Activated T-helper 2 cell treated with anti-CD3 and anti-CD28 coated beads, Interferon-gamma antibody, Interleukin-2, Interleukin-4, amounts not matched to agents 10 μg/mL and 5 μg/mL and 100 μg/mL, durations not matched to agents 14 hours and 24 hours and 36 hours (primary cell): ENCODE measurements around the gene DNAH17. TPM values are rescaled to one million over a fixed set of nuclear protein-coding genes. Genes with fewer than 3 reads are reported as not detected.

Source experiments
- DNase-seq: peaks from one replicate; pipeline ENCODE4 v3.0.0; 2021; ENCODE audit warnings: low spot score
- H3K27ac Mint-ChIP-seq: one replicate; pipeline ENCODE4 v1.8.0; 2021; ENCODE audit warnings: mixed read lengths
- H3K27me3 Mint-ChIP-seq: one replicate; pipeline ENCODE4 v1.8.0; 2021; ENCODE audit warnings: low read depth, mixed read lengths
- H3K36me3 Mint-ChIP-seq: one replicate; pipeline ENCODE4 v1.8.0; 2021; ENCODE audit warnings: low read depth, mixed read lengths
- H3K4me1 Mint-ChIP-seq: one replicate; pipeline ENCODE4 v1.8.0; 2021; ENCODE audit warnings: low read depth, mixed read lengths
- H3K4me3 Mint-ChIP-seq: one replicate; pipeline ENCODE4 v1.8.0; 2021; ENCODE audit warnings: low read depth, mild to moderate bottlenecking, moderate library complexity, mixed read lengths
- H3K9me3 Mint-ChIP-seq: one replicate; pipeline ENCODE4 v1.8.0; 2021; ENCODE audit warnings: mixed read lengths
- intact Hi-C: fragments of 100-400 bp; cut with micrococcal nuclease; formaldehyde crosslinking; loops from one replicate; pipeline ENCODE4 v1.15.1; 2023
- total RNA-seq: library from RNA; stranded (reverse); gene quantifications from 2 replicates; pipeline ENCODE4 v1.2.3, GENCODE V29; 2022

DNAH17 gene
- total RNA-seq, 1 donor from 2014 or later, result 0.30 TPM

- H3K4me1 Mint-ChIP-seq, result no peaks in the 10 kb centered on the region
- no peaks in the 10 kb centered on the region for H3K27me3 Mint-ChIP-seq
- H3K9me3 Mint-ChIP-seq, result no peaks in the 10 kb centered on the region
- H3K36me3 Mint-ChIP-seq, result no peaks in the 10 kb centered on the region
- H3K4me3 Mint-ChIP-seq, result no peak overlapping the region
- DNase-seq, result no peak
- H3K27ac Mint-ChIP-seq, result no peak overlapping the region
- intact Hi-C loops, result loop anchor here (5.0 kb wide), 1 partner anchor 343 kb away; the partner anchor contains the start of gene USP36
Observed at GRCh38 chr17:78498848-78499247, 78.3 kb downstream of the DNAH17 start.

- Mint-ChIP-seq H3K4me3 (no peak overlapping the region), H3K36me3 (no peaks in the 10 kb centered on the region), H3K4me1 (no peaks in the 10 kb centered on the region), H3K9me3 (no peaks in the 10 kb centered on the region), H3K27me3 (no peaks in the 10 kb centered on the region), H3K27ac (no peak overlapping the region)
- intact Hi-C loops, result loop anchor here (5.0 kb wide), 1 partner anchor 345 kb away; the partner anchor contains the start of gene USP36
- peak; percentile 30 for DNase-seq
Observed at GRCh38 chr17:78497115-78497540, 80.1 kb downstream of the DNAH17 start.

GRCh38 chr17:78496311-78496710, 80.9 kb downstream of the DNAH17 start:
- Mint-ChIP-seq H3K36me3 (no peaks in the 10 kb centered on the region), H3K27ac (no peak overlapping the region)
- no peak for DNase-seq

DNA sequence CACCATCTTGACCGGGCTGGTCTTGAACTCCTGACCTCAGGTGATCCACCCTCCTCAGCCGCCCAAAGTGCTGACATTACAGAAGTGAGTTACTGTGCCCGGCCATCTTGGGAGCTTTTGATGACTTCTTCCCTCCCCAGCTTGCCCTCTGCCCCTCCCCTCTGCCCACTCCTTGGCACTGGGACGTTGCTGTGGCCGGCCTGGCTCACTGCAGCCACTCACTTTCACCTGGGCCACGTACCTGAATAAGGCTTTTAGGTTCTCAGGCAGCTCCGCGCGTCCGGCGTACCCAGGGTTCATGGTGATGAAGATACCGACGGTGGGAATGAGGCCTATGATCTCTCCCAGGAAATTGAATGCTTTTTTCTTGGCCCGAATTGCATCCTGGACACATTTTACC, 81.6 kb downstream of the DNAH17 start:
- Mint-ChIP-seq H3K27me3 (no peaks in the 10 kb centered on the region), H3K27ac (no peak overlapping the region), H3K9me3 (no peaks in the 10 kb centered on the region), H3K36me3 (no peaks in the 10 kb centered on the region), H3K4me1 (no peaks in the 10 kb centered on the region), H3K4me3 (no peak overlapping the region)
- no peak for DNase-seq
- intact Hi-C loops, result loop anchor here (5.0 kb wide), 1 partner anchor 347 kb away; the partner anchor contains the start of gene USP36

More at GRCh38 chr17:78496311-78496710, 80.9 kb downstream of the DNAH17 start:
- Mint-ChIP-seq H3K4me3 (no peak overlapping the region), H3K9me3 (no peaks in the 10 kb centered on the region), H3K27me3 (no peaks in the 10 kb centered on the region), H3K4me1 (no peaks in the 10 kb centered on the region)
- intact Hi-C loops, result loop anchor here (5.0 kb wide), 1 partner anchor 346 kb away; the partner anchor contains the start of gene USP36

- no peaks in the 10 kb centered on the region for H3K27me3 Mint-ChIP-seq
- DNase-seq, result no peak
- H3K4me3 Mint-ChIP-seq, result no peak overlapping the region
- intact Hi-C loops, result loop anchor here (5.0 kb wide), 1 partner anchor 347 kb away; the partner anchor contains the start of gene USP36
- H3K27ac Mint-ChIP-seq, result no peak overlapping the region
- no peaks in the 10 kb centered on the region for H3K36me3 Mint-ChIP-seq
- H3K4me1 Mint-ChIP-seq, result no peaks in the 10 kb centered on the region
- no peaks in the 10 kb centered on the region for H3K9me3 Mint-ChIP-seq
Observed at GRCh38 chr17:78494696-78495330, 82.4 kb downstream of the DNAH17 start.

DNA sequence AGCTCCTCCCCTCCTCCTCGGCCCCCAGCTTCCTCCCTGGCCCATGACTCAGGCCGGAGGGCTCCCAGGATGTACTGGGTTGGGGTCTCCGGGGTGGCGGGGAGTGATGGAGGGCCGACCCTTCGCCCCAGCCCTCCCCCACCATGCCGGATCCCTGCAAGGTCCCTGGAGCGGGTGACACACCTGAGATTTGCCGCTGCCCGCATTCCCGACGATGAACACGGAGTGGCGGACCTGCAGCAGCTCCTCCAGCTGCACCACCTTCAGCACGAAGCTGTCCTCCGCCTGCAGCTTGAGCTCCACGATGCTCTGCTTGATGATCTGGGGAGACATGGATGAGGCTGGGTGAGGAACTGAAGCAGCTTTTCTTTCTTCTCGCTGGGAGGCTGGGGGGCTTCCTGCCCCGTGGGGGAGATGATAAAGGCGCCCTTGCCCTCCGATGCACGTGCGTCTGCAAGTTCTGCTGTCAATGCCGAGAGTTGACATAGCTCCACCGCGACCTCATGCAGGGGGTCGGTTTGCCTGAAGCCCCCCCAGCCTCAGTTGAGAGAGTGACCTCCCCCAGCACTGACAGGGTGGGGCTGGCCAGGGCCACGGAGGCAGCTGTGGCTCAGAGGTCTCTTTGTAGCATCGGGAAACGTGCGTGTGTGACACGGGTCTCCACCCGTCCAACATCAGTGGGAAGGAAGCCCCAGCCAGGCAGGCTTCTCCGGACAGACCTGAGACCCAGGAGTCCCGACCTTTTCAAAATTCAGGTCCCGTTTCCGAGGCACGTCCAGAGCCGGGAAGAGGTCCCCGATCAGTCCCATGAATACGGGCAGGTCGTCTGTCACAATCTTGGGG, 83.1 kb downstream of the DNAH17 start:
- Mint-ChIP-seq H3K4me3 (no peak overlapping the region), H3K4me1 (no peaks in the 10 kb centered on the region), H3K27me3 (no peaks in the 10 kb centered on the region), H3K9me3 (no peaks in the 10 kb centered on the region), H3K36me3 (no peaks in the 10 kb centered on the region), H3K27ac (no peak overlapping the region)
- DNase-seq, result no peak
- intact Hi-C loops, result no loop called here

GRCh38 chr17:78493450-78493849, 83.7 kb downstream of the DNAH17 start:
- intact Hi-C loops, result no loop called here
- H3K4me1 Mint-ChIP-seq, result no peaks in the 10 kb centered on the region
- no peak for DNase-seq
- H3K4me3 Mint-ChIP-seq, result no peak overlapping the region
- no peaks in the 10 kb centered on the region for H3K27me3 Mint-ChIP-seq
- H3K27ac Mint-ChIP-seq, result no peak overlapping the region
- H3K36me3 Mint-ChIP-seq, result no peaks in the 10 kb centered on the region
- no peaks in the 10 kb centered on the region for H3K9me3 Mint-ChIP-seq

- Mint-ChIP-seq H3K36me3 (no peaks in the 10 kb centered on the region), H3K27ac (no peak overlapping the region), H3K9me3 (no peaks in the 10 kb centered on the region), H3K27me3 (no peaks in the 10 kb centered on the region), H3K4me1 (no peaks in the 10 kb centered on the region), H3K4me3 (no peak overlapping the region)
- DNase-seq, result no peak
- intact Hi-C loops, result no loop called here
Observed at GRCh38 chr17:78492116-78492799, 84.9 kb downstream of the DNAH17 start.

GRCh38 chr17:78491236-78492115, 85.7 kb downstream of the DNAH17 start:
- Mint-ChIP-seq H3K36me3 (no peaks in the 10 kb centered on the region), H3K9me3 (no peaks in the 10 kb centered on the region), H3K27me3 (no peaks in the 10 kb centered on the region), H3K4me3 (no peak overlapping the region), H3K27ac (no peak overlapping the region), H3K4me1 (no peaks in the 10 kb centered on the region)
- DNase-seq, result no peak
- intact Hi-C loops, result no loop called here

- no peak overlapping the region for H3K4me3 Mint-ChIP-seq
- no peaks in the 10 kb centered on the region for H3K4me1 Mint-ChIP-seq
- H3K36me3 Mint-ChIP-seq, result no peaks in the 10 kb centered on the region
- intact Hi-C loops, result no loop called here
- H3K27me3 Mint-ChIP-seq, result no peaks in the 10 kb centered on the region
- DNase-seq, result no peak
- H3K27ac Mint-ChIP-seq, result no peak overlapping the region
- no peaks in the 10 kb centered on the region for H3K9me3 Mint-ChIP-seq
Observed at GRCh38 chr17:78490673-78491072, 86.5 kb downstream of the DNAH17 start.

- Mint-ChIP-seq H3K36me3 (no peaks in the 10 kb centered on the region), H3K9me3 (no peaks in the 10 kb centered on the region), H3K27ac (no peak overlapping the region), H3K4me3 (no peak overlapping the region), H3K4me1 (no peaks in the 10 kb centered on the region), H3K27me3 (no peaks in the 10 kb centered on the region)
- intact Hi-C loops, result no loop called here
- no peak for DNase-seq
Observed at GRCh38 chr17:78490156-78490555, 87.0 kb downstream of the DNAH17 start.
